Testis (tissue), 3 donors: ENCODE measurements around the gene FLNB. TPM values are rescaled to one million over a fixed set of nuclear protein-coding genes. Genes with fewer than 3 reads are reported as not detected.

Experiments
- DNase-seq: peaks from one replicate; pipeline ENCODE4 v3.0.0-alpha.2; 2019
- H3K27ac ChIP-seq, 2 donors: fragments of 200-600 bp; sonication (generic); one replicate each; pipeline ENCODE4 v1.5.1; 2019
- H3K27me3 ChIP-seq: fragments of 200-600 bp; sonication (generic); one replicate; pipeline ENCODE4 v1.5.1; 2019
- H3K36me3 ChIP-seq: fragments of 200-600 bp; sonication (generic); one replicate; pipeline ENCODE4 v1.5.1; 2017; ENCODE audit warnings: low read depth; ENCODE audit errors: missing control alignments
- H3K4me1 ChIP-seq: fragments of 200-600 bp; sonication (generic); one replicate; pipeline ENCODE4 v1.5.1; 2019
- H3K4me3 ChIP-seq, 2 donors: fragments of 200-600 bp; sonication (generic); one replicate each; pipeline ENCODE4 v1.5.1; 2017 to 2019
- H3K9me3 ChIP-seq: fragments of 200-600 bp; sonication (generic); one replicate; pipeline ENCODE4 v1.5.1; 2017
- CTCF ChIP-seq, 3 experiments: fragments of 450-650 bp in 2 of 3; fragments of 200-600 bp in 1 of 3; sonication (generic) in 1 of 3; IDR thresholded peaks; one replicate each; pipeline ENCODE4 v1.5.1; 2016 to 2019; ENCODE audit warnings: antibody characterized with exemption in 3 of 3, mild to moderate bottlenecking in 2 of 3, moderate library complexity in 1 of 3
- POLR2A ChIP-seq: fragments of 450-650 bp; IDR thresholded peaks from one replicate; pipeline ENCODE4 v1.6.1; 2017; ENCODE audit warnings: antibody characterized with exemption, mild to moderate bottlenecking, moderate library complexity
- WGBS, 2 donors: methylation state at CpG; one replicate each; pipeline ENCODE4 v1.1.5; 2018; 5-methylcytosine and 5-hydroxymethylcytosine counted together
- intact Hi-C: fragments of 100-400 bp; cut with DNase I; formaldehyde crosslinking; loops from one replicate; pipeline ENCODE4 v1.15.1; 2023; ENCODE audit warnings: low total_unique reads
- polyA plus RNA-seq: library from polyadenylated mRNA; stranded (reverse); fragments of 350-450 nt; fragmentation: Illumina TruSeq; extraction: RNeasy Lipid Tissue Mini Kit (QIAGEN cat#74804); gene quantifications from one replicate; pipeline ENCODE4 v1.2.3, GENCODE V29; 2014; ENCODE audit warnings: low read depth, low replicate concordance; ENCODE audit not compliant: insufficient read depth
- total RNA-seq, 2 donors: library from RNA; depleted of rRNA; stranded (reverse); fragments of >200 nt; gene quantifications; one replicate each; pipeline ENCODE4 v1.2.3, GENCODE V29; 2016

FLNB gene
- total and polyA plus RNA-seq, 3 donors from 2014 or later, result 105 to 199 (median 166) TPM

GRCh38 chr3:58104712-58105111, 96.5 kb downstream of the FLNB start:
- no peak overlapping the region for H3K4me3 ChIP-seq
- H3K27me3 ChIP-seq, result no peaks in the 10 kb centered on the region
- H3K36me3 ChIP-seq, result no peaks in the 10 kb centered on the region
- no peak overlapping the region for H3K27ac ChIP-seq
- H3K9me3 ChIP-seq, result no peaks in the 10 kb centered on the region
- peaks cover 4% of the 10 kb centered on the region for H3K4me1 ChIP-seq
- TF ChIP-seq POLR2A (no peak), CTCF (IDR thresholded peaks at IDR 0.05) (no peak)
- WGBS, 2 donors, result 95 to 100% methylated on average over 2 of the region's 2 CpGs
- intact Hi-C loops, result no loop called here
- DNase-seq, result no peak

- TF ChIP-seq CTCF (IDR thresholded peaks at IDR 0.05) (no peak), POLR2A (no peak)
- no peaks in the 10 kb centered on the region for H3K9me3 ChIP-seq
- H3K4me3 ChIP-seq, result no peak overlapping the region
- no peaks in the 10 kb centered on the region for H3K36me3 ChIP-seq
- WGBS, 2 donors, result 93 to 99% methylated on average over 3 of the region's 3 CpGs
- intact Hi-C loops, result no loop called here
- DNase-seq, result no peak
- H3K27ac ChIP-seq, result no peak overlapping the region
- H3K4me1 ChIP-seq, result peaks cover 4% of the 10 kb centered on the region
- H3K27me3 ChIP-seq, result no peaks in the 10 kb centered on the region
Observed at GRCh38 chr3:58105196-58105595, 97.0 kb downstream of the FLNB start.

GRCh38 chr3:58106061-58106460, 97.8 kb downstream of the FLNB start:
- TF ChIP-seq CTCF (IDR thresholded peaks at IDR 0.05) (no peak), POLR2A (no peak)
- Histone ChIP-seq H3K4me3 (no peak overlapping the region), H3K27ac (no peak overlapping the region), H3K27me3 (no peaks in the 10 kb centered on the region), H3K36me3 (no peaks in the 10 kb centered on the region), H3K4me1 (peaks cover 4% of the 10 kb centered on the region), H3K9me3 (no peaks in the 10 kb centered on the region)
- DNase-seq, result no peak
- intact Hi-C loops, result no loop called here
- 95 to 98% methylated on average over 2 of the region's 2 CpGs for WGBS, 2 donors

- no peaks in the 10 kb centered on the region for H3K27me3 ChIP-seq
- DNase-seq, result no peak
- H3K27ac ChIP-seq, result no peak overlapping the region
- H3K4me1 ChIP-seq, result peaks cover 4% of the 10 kb centered on the region
- intact Hi-C loops, result no loop called here
- TF ChIP-seq CTCF (IDR thresholded peaks at IDR 0.05), result no peak
- no peak for TF ChIP-seq POLR2A
- H3K4me3 ChIP-seq, result no peak overlapping the region
- H3K9me3 ChIP-seq, result no peaks in the 10 kb centered on the region
- WGBS, 2 donors, result 95 to 98% methylated on average over 8 of the region's 8 CpGs
- no peaks in the 10 kb centered on the region for H3K36me3 ChIP-seq
Observed at GRCh38 chr3:58106640-58107039, 98.4 kb downstream of the FLNB start.

- H3K4me3 ChIP-seq, result no peak overlapping the region
- H3K27me3 ChIP-seq, result no peaks in the 10 kb centered on the region
- no peak overlapping the region for H3K27ac ChIP-seq
- TF ChIP-seq CTCF (IDR thresholded peaks at IDR 0.05) (no peak), POLR2A (no peak)
- DNase-seq, result no peak
- no peaks in the 10 kb centered on the region for H3K36me3 ChIP-seq
- intact Hi-C loops, result no loop called here
- 85 to 91% methylated on average over 6 of the region's 6 CpGs for WGBS, 2 donors
- H3K9me3 ChIP-seq, result no peaks in the 10 kb centered on the region
- H3K4me1 ChIP-seq, result peaks cover 4% of the 10 kb centered on the region
Observed at GRCh38 chr3:58107597-58107996, 99.4 kb downstream of the FLNB start.
